Retinal pigment epithelial cell (primary cell): ENCODE data around the gene TMEM51.

Experiments used
- DNase-seq: peaks from one replicate; pipeline ENCODE4 v3.0.0-alpha.2; 2010; ENCODE audit warnings: low read depth
- H3K4me3 ChIP-seq: 2 replicates; pipeline ENCODE4 v1.5.1; 2011; ENCODE audit warnings: mild to moderate bottlenecking, low read length, control low read depth, moderate library complexity
- CTCF ChIP-seq: conservative IDR thresholded peaks from 2 replicates; pipeline ENCODE4 v1.5.1; 2011; ENCODE audit warnings: low read depth, low read length, control low read depth, inconsistent platforms

The TMEM51 gene

GRCh38 chr1:15177710-15178166 is 24.2 kb downstream of the TMEM51 start:
- H3K4me3 ChIP-seq: no peak overlapping the region
- TF ChIP-seq CTCF: no peak
- DNase-seq: no peak

GRCh38 chr1:15178571-15179484 is 25.3 kb downstream of the TMEM51 start:
- no peak for TF ChIP-seq CTCF
- H3K4me3 ChIP-seq: no peak overlapping the region
- DNase-seq: peak; percentile 88

GRCh38 chr1:15179485-15179883 is 25.9 kb downstream of the TMEM51 start:
- no peak overlapping the region for H3K4me3 ChIP-seq
- no peak for TF ChIP-seq CTCF
- no peak for DNase-seq

- peak; percentile 86 for DNase-seq
- H3K4me3 ChIP-seq: no peak overlapping the region
- no peak for TF ChIP-seq CTCF
These were observed 26.6 kb downstream of the TMEM51 start for GRCh38 chr1:15180189-15180588.

GRCh38 chr1:15180945-15181523 is 27.5 kb downstream of the TMEM51 start:
- no peak overlapping the region for H3K4me3 ChIP-seq
- no peak for TF ChIP-seq CTCF
- DNase-seq: no peak

- no peak for TF ChIP-seq CTCF
These were observed 28.0 kb downstream of the TMEM51 start for GRCh38 chr1:15181564-15181963.

More at GRCh38 chr1:15181564-15181963, 28.0 kb downstream of the TMEM51 start:
- no peak for DNase-seq
- H3K4me3 ChIP-seq: no peak overlapping the region
